Activated T-cell treated with anti-CD3 and anti-CD28 coated beads, Interleukin-2, amount 50 U/mL, for 24 hours (primary cell): ENCODE results near the gene RHOC.

Experiments
- DNase-seq: peaks from one replicate; pipeline ENCODE4 v3.0.0-alpha.2; 2020
- H3K27ac Mint-ChIP-seq: 2 replicates; pipeline ENCODE4 v1.8.0; 2020; ENCODE audit warnings: mild to moderate bottlenecking, mixed read lengths
- H3K27me3 Mint-ChIP-seq: 2 replicates; pipeline ENCODE4 v1.8.0; 2020; ENCODE audit warnings: mixed read lengths
- H3K36me3 Mint-ChIP-seq: 2 replicates; pipeline ENCODE4 v1.8.0; 2020; ENCODE audit warnings: low read depth, mixed read lengths
- H3K4me1 Mint-ChIP-seq: 2 replicates; pipeline ENCODE4 v1.8.0; 2020; ENCODE audit warnings: low read depth, mixed read lengths
- H3K4me3 Mint-ChIP-seq: 2 replicates; pipeline ENCODE4 v1.8.0; 2020; ENCODE audit warnings: mild to moderate bottlenecking, moderate library complexity, mixed read lengths
- H3K9me3 Mint-ChIP-seq: 2 replicates; pipeline ENCODE4 v1.8.0; 2020; ENCODE audit warnings: mixed read lengths

The RHOC gene

DNA sequence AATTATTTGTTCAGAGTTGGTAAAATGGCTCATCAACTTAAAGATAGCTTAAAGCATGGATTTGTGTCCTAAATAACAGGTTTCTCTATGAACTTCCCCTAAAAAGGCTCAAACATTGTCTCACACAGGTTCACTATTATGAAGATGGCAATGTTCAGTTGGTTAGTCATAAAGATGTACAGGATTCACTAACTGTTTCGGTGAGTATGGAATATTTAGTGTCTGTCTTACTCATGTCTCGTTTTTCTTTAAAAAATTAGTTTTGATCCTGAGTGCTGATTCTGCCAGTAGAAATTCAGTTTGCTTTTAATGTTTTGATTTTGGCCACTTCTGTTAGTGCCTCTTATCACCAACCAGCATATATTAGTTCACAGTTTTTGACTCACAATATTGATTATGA lies 40.0 kb downstream of the RHOC start:
- Mint-ChIP-seq H3K4me1 (peaks cover 40% of the 10 kb centered on the region), H3K27ac (peak overlapping the region; percentile 89), H3K36me3 (peaks cover 96% of the 10 kb centered on the region), H3K27me3 (no peaks in the 10 kb centered on the region), H3K9me3 (no peaks in the 10 kb centered on the region), H3K4me3 (no peak overlapping the region)
- DNase-seq, result no peak

GRCh38 chr1:112665857-112666256 lies 41.1 kb downstream of the RHOC start:
- H3K4me3 Mint-ChIP-seq, result no peak overlapping the region
- H3K4me1 Mint-ChIP-seq, result peaks cover 40% of the 10 kb centered on the region
- H3K36me3 Mint-ChIP-seq, result peaks cover 96% of the 10 kb centered on the region
- DNase-seq, result no peak
- H3K27ac Mint-ChIP-seq, result peak overlapping the region; percentile 56
- H3K27me3 Mint-ChIP-seq, result no peaks in the 10 kb centered on the region
- no peaks in the 10 kb centered on the region for H3K9me3 Mint-ChIP-seq

DNA sequence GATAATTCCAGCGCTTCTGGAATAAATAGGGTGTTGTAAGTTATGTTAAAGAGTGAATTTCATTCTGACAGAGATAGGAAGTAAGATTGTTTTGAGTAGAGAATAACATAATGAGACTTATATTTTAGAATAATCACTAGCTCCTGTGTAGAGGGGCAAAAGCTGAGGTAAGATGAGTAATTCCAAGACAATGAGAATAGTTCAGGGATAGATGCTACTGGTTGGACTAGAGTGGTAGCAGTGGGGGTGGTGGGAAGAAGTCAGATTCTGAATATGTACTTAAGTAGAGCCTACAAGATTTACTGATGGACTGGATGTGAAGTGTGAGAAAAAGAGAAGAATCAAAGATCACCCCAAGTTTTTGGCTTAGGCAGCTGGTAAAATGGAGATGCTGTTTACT lies 55.7 kb downstream of the RHOC start:
- Mint-ChIP-seq H3K4me3 (no peak overlapping the region), H3K4me1 (peaks cover 39% of the 10 kb centered on the region), H3K36me3 (peaks cover 81% of the 10 kb centered on the region), H3K27me3 (no peaks in the 10 kb centered on the region), H3K9me3 (no peaks in the 10 kb centered on the region), H3K27ac (peak overlapping the region; percentile 74)
- no peak for DNase-seq
